ENCODE measurements around the gene DHX36. TPM values are rescaled to one million over a fixed set of nuclear protein-coding genes. Genes with fewer than 3 reads are reported as not detected.
A peak's percentile ranks its signal among the peaks of the same experiment; 100 is the strongest.

The DHX36 gene
- total RNA-seq, 6 experiments from 2014 or later: 17.6 to 39.1 (median 22.7) TPM

DNA sequence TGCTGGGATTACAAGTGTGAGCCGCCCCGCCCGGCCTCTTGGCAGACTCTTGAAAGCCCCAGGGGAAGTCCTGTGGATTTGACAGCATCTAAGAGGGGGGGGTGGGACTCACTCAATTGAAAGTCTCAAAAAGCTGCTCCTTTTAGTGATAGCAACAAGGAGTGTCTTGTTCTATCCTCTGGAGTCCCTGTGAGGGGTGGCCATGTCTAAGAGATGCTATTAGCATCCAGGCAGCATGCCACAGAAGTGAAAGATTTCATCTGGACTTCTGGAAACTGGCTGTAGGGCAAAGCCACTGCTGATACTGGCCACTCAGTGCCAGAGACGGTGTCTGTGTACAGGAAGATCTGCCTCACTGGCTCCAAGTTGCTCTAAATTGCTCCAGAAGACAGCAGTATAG is 74.0 kb downstream of the DHX36 start:
- intact Hi-C loops (cut with DNase I): loop anchor here in 1 of 2 donors (10.0 kb wide), 1 partner anchor 145 kb away; no protein-coding TSS in a partner anchor
- no peak for DNase-seq
- 80% methylated on average over 1 of the region's 4 CpGs for WGBS (ENCODE audit: insufficient coverage, low coverage, low lambda C conversion rate, missing lambda C conversion rate)

DNA sequence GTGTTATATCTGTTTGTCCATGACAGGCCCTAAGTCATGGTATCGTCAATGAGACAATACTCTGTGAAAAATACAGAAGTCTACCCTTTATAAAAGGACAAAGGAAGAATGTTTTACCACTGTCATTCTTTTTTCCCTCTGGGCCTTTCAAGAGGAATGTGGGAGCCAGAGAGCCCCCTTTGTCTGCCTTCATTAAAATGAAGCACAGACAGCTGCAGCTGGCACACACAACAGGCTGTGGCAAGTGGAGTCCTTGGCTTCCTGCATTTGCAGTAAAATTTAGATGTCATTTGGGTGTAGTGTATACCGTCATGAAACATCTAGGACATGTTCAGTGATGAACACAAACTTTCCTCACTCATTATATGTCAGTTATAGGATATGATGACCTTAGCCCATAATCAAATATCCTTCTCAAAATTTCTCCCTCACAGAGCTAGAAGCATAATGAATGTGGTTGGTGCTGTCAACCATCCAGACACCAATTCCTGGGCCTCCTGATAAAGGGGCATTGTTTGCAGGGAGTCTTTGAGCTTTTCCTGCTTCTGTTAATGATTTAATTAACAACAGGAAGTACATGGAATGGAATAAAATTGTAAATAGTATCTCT is 76.4 kb downstream of the DHX36 start:
- no peaks in the 10 kb centered on the region for H3K27me3 ChIP-seq
- no peak overlapping the region for H3K27ac ChIP-seq
- DNase-seq (no peak), ATAC-seq (no peak)
- 85% methylated on average over 2 of the region's 2 CpGs for WGBS (ENCODE audit: insufficient coverage, low coverage, low lambda C conversion rate, missing lambda C conversion rate)
- intact Hi-C loops (cut with DNase I): no loop called here
- H3K4me1 ChIP-seq: peaks cover 0 to 25% (median 10%) of the 10 kb centered on the region in 4 donors
- no peak for TF ChIP-seq CTCF (IDR thresholded peaks at IDR 0.05)
- TF ChIP-seq POLR2A (IDR thresholded peaks at IDR 0.05): no peak
- H3K36me3 ChIP-seq: peaks cover 0 to 2% (median 0%) of the 10 kb centered on the region in 4 donors
- H3K9me3 ChIP-seq: no peaks in the 10 kb centered on the region
- no peak overlapping the region for H3K4me3 ChIP-seq

More for the DNA sequence above, 74.0 kb downstream of the DHX36 start:
- TF ChIP-seq POLR2A (IDR thresholded peaks at IDR 0.05) (no peak), CTCF (IDR thresholded peaks at IDR 0.05) (no peak)
- Histone ChIP-seq H3K27ac (no peak overlapping the region), H3K4me3 (no peak overlapping the region), H3K36me3 (peaks cover 0 to 17% (median under 1%) of the 10 kb centered on the region in 4 donors), H3K4me1 (peaks cover 0 to 30% (median 10%) of the 10 kb centered on the region in 4 donors), H3K27me3 (no peaks in the 10 kb centered on the region), H3K9me3 (no peaks in the 10 kb centered on the region)
- ATAC-seq: no peak

DNA sequence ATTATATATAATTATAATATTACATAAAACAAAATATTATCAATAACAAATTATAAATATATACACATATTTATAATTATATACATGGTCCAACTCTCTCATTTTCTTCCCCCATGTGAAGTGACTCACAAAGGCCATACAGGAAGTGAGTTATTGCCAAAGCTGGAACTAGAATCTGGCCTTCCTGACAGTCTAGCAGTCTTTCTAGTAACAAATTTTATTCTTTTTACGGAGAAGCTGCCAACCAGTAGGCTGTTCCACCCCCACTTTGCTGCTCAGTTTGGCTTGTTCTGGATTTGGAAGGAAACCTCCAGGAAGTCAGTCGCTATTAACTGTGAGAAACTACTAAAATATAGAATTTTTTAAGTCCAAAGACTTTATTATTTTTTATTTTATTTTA is 79.6 kb downstream of the DHX36 start:
- Histone ChIP-seq H3K27ac (no peak overlapping the region), H3K4me1 (peaks cover 0 to 8% (median 0%) of the 10 kb centered on the region in 4 donors), H3K36me3 (peaks cover 0 to 27% (median 13%) of the 10 kb centered on the region in 4 donors), H3K27me3 (no peaks in the 10 kb centered on the region), H3K4me3 (no peak overlapping the region), H3K9me3 (no peaks in the 10 kb centered on the region)
- 68% methylated on average over 2 of the region's 2 CpGs for WGBS (ENCODE audit: insufficient coverage, low coverage, low lambda C conversion rate, missing lambda C conversion rate)
- intact Hi-C loops (cut with DNase I): no loop called here
- DNase-seq (no peak), ATAC-seq (no peak)
- TF ChIP-seq CTCF (IDR thresholded peaks at IDR 0.05) (no peak), POLR2A (IDR thresholded peaks at IDR 0.05) (no peak)

DNA sequence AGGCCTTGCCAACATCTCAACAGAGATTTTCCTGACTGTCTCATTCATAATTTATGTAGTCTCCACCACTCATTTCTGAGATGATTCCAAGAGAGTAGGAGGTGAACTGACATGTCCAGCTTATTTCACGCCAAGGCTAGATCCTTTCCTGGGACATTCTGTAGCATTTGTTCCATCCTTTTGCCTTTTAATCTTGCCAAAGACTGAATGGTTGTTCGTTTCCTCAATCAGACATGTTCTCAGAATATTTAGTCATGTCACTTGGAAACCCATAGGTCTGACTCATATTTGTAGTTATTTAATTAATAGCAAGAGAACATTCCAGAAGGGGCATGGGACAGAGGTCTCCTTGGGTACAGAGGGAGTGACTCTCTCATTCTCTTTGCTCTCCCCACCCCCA is 80.9 kb downstream of the DHX36 start:
- 89% methylated on average over 2 of the region's 2 CpGs for WGBS (ENCODE audit: insufficient coverage, low coverage, low lambda C conversion rate, missing lambda C conversion rate)
- TF ChIP-seq POLR2A (IDR thresholded peaks at IDR 0.05) (no peak), CTCF (IDR thresholded peaks at IDR 0.05) (no peak)
- intact Hi-C loops (cut with DNase I): no loop called here

More for the DNA sequence above, 80.9 kb downstream of the DHX36 start:
- DNase-seq (no peak), ATAC-seq (peak in 1 of 4 donors; percentile 56)
- Histone ChIP-seq H3K4me3 (no peak overlapping the region), H3K4me1 (peaks cover 0 to 4% (median 0%) of the 10 kb centered on the region in 4 donors), H3K36me3 (peaks cover 0 to 27% (median 15%) of the 10 kb centered on the region in 4 donors), H3K9me3 (no peaks in the 10 kb centered on the region), H3K27ac (no peak overlapping the region), H3K27me3 (no peaks in the 10 kb centered on the region)
